SJSA1 (cell line): ENCODE results near the gene RIC3. TPM values are rescaled to one million over a fixed set of nuclear protein-coding genes. Genes with fewer than 3 reads are reported as not detected.
A peak's percentile ranks its signal among the peaks of the same experiment; 100 is the strongest.

Source experiments
- DNase-seq, 2 experiments: peaks; one replicate each; pipeline ENCODE4 v3.0.0-alpha.2; 2015 to 2020; ENCODE audit warnings: low spot score in 2 of 2, low read depth in 1 of 2
- H3K27ac ChIP-seq: fragments of 250-450 bp; sonication (Bioruptor Pico); 2 replicates; pipeline ENCODE4 v1.5.1; 2020; ENCODE audit warnings: mild to moderate bottlenecking, moderate library complexity
- H3K27me3 ChIP-seq: fragments of 250-450 bp; sonication (Bioruptor Pico); replicated peaks from 2 replicates; pipeline ENCODE4 v1.5.1; 2020; ENCODE audit warnings: mild to moderate bottlenecking, moderate library complexity
- H3K36me3 ChIP-seq: fragments of 250-450 bp; sonication (Bioruptor Pico); 2 replicates; pipeline ENCODE4 v1.5.1; 2020; ENCODE audit warnings: mild to moderate bottlenecking
- H3K4me1 ChIP-seq: fragments of 250-450 bp; sonication (Bioruptor Pico); replicated peaks from 2 replicates; pipeline ENCODE4 v1.6.1; 2021; ENCODE audit warnings: mild to moderate bottlenecking
- H3K4me3 ChIP-seq: fragments of 250-450 bp; sonication (Bioruptor Pico); 2 replicates; pipeline ENCODE4 v1.5.1; 2020; ENCODE audit warnings: mild to moderate bottlenecking
- H3K9me3 ChIP-seq: fragments of 250-450 bp; sonication (Bioruptor Pico); replicated peaks from 2 replicates; pipeline ENCODE4 v1.5.1; 2020; ENCODE audit warnings: mild to moderate bottlenecking
- total RNA-seq: library from RNA; depleted of rRNA; stranded (reverse); fragments of >200 nt; shearing (Covaris generic); gene quantifications from 2 replicates; pipeline ENCODE4 v1.2.3, GENCODE V29; 2014

Gene RIC3
- total RNA-seq, 1 experiment from 2014 or later, result not detected

GRCh38 chr11:8105666-8106065, 63.2 kb downstream of the RIC3 start:
- Histone ChIP-seq H3K9me3 (no peaks in the 10 kb centered on the region), H3K4me3 (no peak overlapping the region), H3K27me3 (no peaks in the 10 kb centered on the region), H3K36me3 (no peaks in the 10 kb centered on the region), H3K27ac (no peak overlapping the region), H3K4me1 (no peaks in the 10 kb centered on the region)
- no peak for DNase-seq

GRCh38 chr11:8105133-8105532, 63.7 kb downstream of the RIC3 start:
- DNase-seq, result no peak
- H3K36me3 ChIP-seq, result no peaks in the 10 kb centered on the region
- no peak overlapping the region for H3K4me3 ChIP-seq
- no peaks in the 10 kb centered on the region for H3K9me3 ChIP-seq
- H3K27ac ChIP-seq, result no peak overlapping the region
- H3K4me1 ChIP-seq, result no peaks in the 10 kb centered on the region
- H3K27me3 ChIP-seq, result no peaks in the 10 kb centered on the region

GRCh38 chr11:8103909-8104308, 64.9 kb downstream of the RIC3 start:
- Histone ChIP-seq H3K27me3 (no peaks in the 10 kb centered on the region), H3K4me1 (no peaks in the 10 kb centered on the region), H3K27ac (no peak overlapping the region), H3K4me3 (no peak overlapping the region), H3K9me3 (no peaks in the 10 kb centered on the region), H3K36me3 (no peaks in the 10 kb centered on the region)
- DNase-seq, result no peak

- Histone ChIP-seq H3K4me3 (no peak overlapping the region), H3K27me3 (no peaks in the 10 kb centered on the region), H3K36me3 (no peaks in the 10 kb centered on the region), H3K27ac (no peak overlapping the region), H3K9me3 (no peaks in the 10 kb centered on the region), H3K4me1 (no peaks in the 10 kb centered on the region)
- no peak for DNase-seq
These were observed 65.9 kb downstream of the RIC3 start for GRCh38 chr11:8102965-8103364.

GRCh38 chr11:8102296-8102915, 66.4 kb downstream of the RIC3 start:
- no peak for DNase-seq
- H3K27ac ChIP-seq, result no peak overlapping the region
- no peak overlapping the region for H3K4me3 ChIP-seq
- no peaks in the 10 kb centered on the region for H3K36me3 ChIP-seq
- no peaks in the 10 kb centered on the region for H3K9me3 ChIP-seq
- no peaks in the 10 kb centered on the region for H3K27me3 ChIP-seq
- no peaks in the 10 kb centered on the region for H3K4me1 ChIP-seq

GRCh38 chr11:8101421-8101820, 67.4 kb downstream of the RIC3 start:
- H3K4me1 ChIP-seq, result no peaks in the 10 kb centered on the region
- H3K27me3 ChIP-seq, result no peaks in the 10 kb centered on the region
- no peak for DNase-seq
- H3K9me3 ChIP-seq, result no peaks in the 10 kb centered on the region
- H3K36me3 ChIP-seq, result no peaks in the 10 kb centered on the region
- no peak overlapping the region for H3K4me3 ChIP-seq
- no peak overlapping the region for H3K27ac ChIP-seq

GRCh38 chr11:8100605-8101004, 68.2 kb downstream of the RIC3 start:
- H3K36me3 ChIP-seq, result no peaks in the 10 kb centered on the region
- no peak overlapping the region for H3K4me3 ChIP-seq
- DNase-seq, result no peak
- H3K27me3 ChIP-seq, result no peaks in the 10 kb centered on the region
- no peak overlapping the region for H3K27ac ChIP-seq
- no peaks in the 10 kb centered on the region for H3K9me3 ChIP-seq
- H3K4me1 ChIP-seq, result no peaks in the 10 kb centered on the region

DNA sequence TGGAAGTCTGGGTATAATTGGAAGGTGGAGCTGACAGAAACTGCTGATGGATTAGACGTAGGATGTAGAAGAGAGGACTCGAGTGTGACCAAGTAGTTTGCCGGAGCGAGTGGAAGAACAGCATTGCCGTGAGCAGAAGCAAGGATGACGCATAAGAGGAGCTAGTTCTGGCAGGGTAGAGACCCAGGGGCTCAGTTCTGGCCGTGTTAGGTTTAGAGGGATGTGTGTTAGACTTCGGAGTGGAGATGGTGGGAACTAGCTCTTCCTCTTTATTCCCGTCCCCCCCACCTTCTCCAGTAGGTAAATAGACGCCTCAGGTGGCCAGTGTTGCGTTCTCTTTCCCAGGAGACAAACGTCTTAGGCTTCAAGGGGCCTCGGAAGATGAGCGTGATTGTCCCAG, 68.7 kb downstream of the RIC3 start:
- Histone ChIP-seq H3K36me3 (no peaks in the 10 kb centered on the region), H3K4me3 (no peak overlapping the region), H3K4me1 (no peaks in the 10 kb centered on the region), H3K27ac (no peak overlapping the region), H3K9me3 (no peaks in the 10 kb centered on the region), H3K27me3 (no peaks in the 10 kb centered on the region)
- DNase-seq, result no peak

GRCh38 chr11:8099291-8099899, 69.4 kb downstream of the RIC3 start:
- Histone ChIP-seq H3K9me3 (no peaks in the 10 kb centered on the region), H3K27ac (no peak overlapping the region), H3K4me1 (no peaks in the 10 kb centered on the region), H3K4me3 (no peak overlapping the region), H3K36me3 (no peaks in the 10 kb centered on the region), H3K27me3 (no peaks in the 10 kb centered on the region)
- peak; percentile 21 to 54 for DNase-seq

DNA sequence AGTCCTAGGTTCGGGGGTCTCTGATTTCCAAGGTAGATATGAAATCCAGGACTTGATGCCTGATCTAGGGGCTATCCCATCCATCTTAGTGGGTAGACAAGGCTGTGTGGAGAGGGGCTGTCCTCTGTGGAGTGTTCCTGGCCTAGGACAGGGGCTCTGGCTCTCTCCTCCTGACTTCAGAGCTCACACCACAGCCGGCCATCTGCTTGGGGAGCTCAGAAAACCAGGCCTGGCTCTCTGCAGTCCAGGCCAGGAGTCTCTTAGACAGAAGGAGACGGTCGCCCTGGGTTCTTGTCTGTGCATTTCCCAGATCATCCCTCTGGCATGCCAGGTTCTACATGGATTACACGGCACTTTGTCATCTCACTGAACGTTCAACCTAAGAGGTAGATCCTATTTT, 69.9 kb downstream of the RIC3 start:
- DNase-seq, result no peak
- H3K9me3 ChIP-seq, result no peaks in the 10 kb centered on the region
- H3K4me1 ChIP-seq, result no peaks in the 10 kb centered on the region
- H3K27ac ChIP-seq, result no peak overlapping the region
- no peaks in the 10 kb centered on the region for H3K36me3 ChIP-seq
- H3K4me3 ChIP-seq, result no peak overlapping the region
- no peaks in the 10 kb centered on the region for H3K27me3 ChIP-seq

GRCh38 chr11:8098361-8098760, 70.5 kb downstream of the RIC3 start:
- Histone ChIP-seq H3K9me3 (no peaks in the 10 kb centered on the region), H3K4me3 (no peak overlapping the region), H3K27ac (no peak overlapping the region), H3K36me3 (no peaks in the 10 kb centered on the region), H3K27me3 (no peaks in the 10 kb centered on the region), H3K4me1 (no peaks in the 10 kb centered on the region)
- DNase-seq, result no peak

GRCh38 chr11:8097926-8098325, 70.9 kb downstream of the RIC3 start:
- Histone ChIP-seq H3K4me1 (no peaks in the 10 kb centered on the region), H3K9me3 (no peaks in the 10 kb centered on the region), H3K27ac (no peak overlapping the region), H3K4me3 (no peak overlapping the region), H3K27me3 (no peaks in the 10 kb centered on the region), H3K36me3 (no peaks in the 10 kb centered on the region)
- DNase-seq, result no peak

DNA sequence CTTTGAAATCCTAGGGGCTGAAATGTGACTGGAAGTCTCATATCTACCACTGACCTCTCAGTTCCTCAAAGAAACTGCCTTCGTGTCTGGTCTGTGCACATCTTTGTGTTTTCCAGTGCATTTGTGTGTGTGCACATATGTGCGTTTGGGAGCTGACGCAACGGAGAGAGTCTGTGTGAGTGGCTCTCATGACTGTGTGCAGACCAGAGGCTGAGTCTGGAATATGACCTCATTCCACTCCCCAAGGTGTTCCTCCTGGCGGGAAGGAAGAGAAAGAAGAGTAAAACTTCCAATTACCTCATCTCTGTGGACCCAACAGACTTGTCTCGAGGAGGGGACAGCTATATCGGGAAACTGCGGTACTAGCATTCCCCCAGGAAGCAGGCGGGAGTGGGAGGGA, 71.4 kb downstream of the RIC3 start:
- H3K27ac ChIP-seq, result no peak overlapping the region
- no peaks in the 10 kb centered on the region for H3K27me3 ChIP-seq
- H3K9me3 ChIP-seq, result no peaks in the 10 kb centered on the region
- H3K4me1 ChIP-seq, result no peaks in the 10 kb centered on the region
- H3K36me3 ChIP-seq, result no peaks in the 10 kb centered on the region
- no peak overlapping the region for H3K4me3 ChIP-seq
- no peak for DNase-seq

GRCh38 chr11:8097062-8097461, 71.8 kb downstream of the RIC3 start:
- no peaks in the 10 kb centered on the region for H3K4me1 ChIP-seq
- no peak for DNase-seq
- no peaks in the 10 kb centered on the region for H3K27me3 ChIP-seq
- no peaks in the 10 kb centered on the region for H3K9me3 ChIP-seq
- H3K36me3 ChIP-seq, result no peaks in the 10 kb centered on the region
- H3K4me3 ChIP-seq, result no peak overlapping the region
- no peak overlapping the region for H3K27ac ChIP-seq

- no peak for DNase-seq
- Histone ChIP-seq H3K36me3 (no peaks in the 10 kb centered on the region), H3K9me3 (no peaks in the 10 kb centered on the region), H3K27ac (no peak overlapping the region), H3K27me3 (no peaks in the 10 kb centered on the region), H3K4me1 (no peaks in the 10 kb centered on the region), H3K4me3 (no peak overlapping the region)
These were observed 72.2 kb downstream of the RIC3 start for GRCh38 chr11:8096575-8096974.
